A549 (cell line): ENCODE data around the gene KRTAP5-2.
A peak's percentile ranks its signal among the peaks of the same experiment; 100 is the strongest.

Source experiments
- CTCF ChIP-seq: fragments of >200 bp; sonication (Bioruptor Twin); formaldehyde crosslinking; IDR thresholded peaks from 3 replicates; pipeline ENCODE4 v1.5.1; 2016
- GATA3 ChIP-seq: IDR thresholded peaks from 2 replicates; pipeline ENCODE4 v1.6.1; 2012; ENCODE audit warnings: borderline replicate concordance
- JUNB ChIP-seq: fragments of >200 bp; sonication (Bioruptor Twin); formaldehyde crosslinking; IDR thresholded peaks from 2 replicates; pipeline ENCODE4 v1.6.1; 2016
- MAX ChIP-seq: IDR thresholded peaks from 2 replicates; pipeline ENCODE4 v1.6.1; 2012
- RAD21 ChIP-seq, 2 experiments: fragments of >200 bp in 1 of 2; sonication (Bioruptor Twin) in 1 of 2; formaldehyde crosslinking in 1 of 2; IDR thresholded peaks in 1 of 2; conservative IDR thresholded peaks in 1 of 2; 2 replicates in 1 of 2; 3 replicates in 1 of 2; pipeline ENCODE4 v1.6.1; 2012 to 2018; ENCODE audit warnings: inconsistent platforms in 1 of 2
- REST ChIP-seq: fragments of 200-600 bp; sonication (generic); IDR thresholded peaks from 2 replicates; pipeline ENCODE4 v1.6.1; 2016; ENCODE audit warnings: antibody characterized with exemption, mild to moderate bottlenecking, moderate library complexity

GRCh38 chr11:1574238-1574932 is 23.7 kb downstream of the KRTAP5-2 start:
- no peak for TF ChIP-seq GATA3
- no peak for TF ChIP-seq MAX
- TF ChIP-seq REST: no peak
- TF ChIP-seq JUNB: no peak
- peak; percentile 97 for TF ChIP-seq CTCF
- TF ChIP-seq RAD21 (conservative IDR thresholded peaks at IDR 0.05 in 1 of 2, IDR thresholded peaks at IDR 0.05 in 1 of 2): peak; percentile 66 to 94
